Measurements from ENCODE around the gene INSIG1. TPM values are rescaled to one million over a fixed set of nuclear protein-coding genes. Genes with fewer than 3 reads are reported as not detected.
A peak's percentile ranks its signal among the peaks of the same experiment; 100 is the strongest.

INSIG1 gene
- total and polyA plus RNA-seq, 2 experiments from 2014 or later: 70.3 to 131 TPM

GRCh38 chr7:155294511-155294778, 3.2 kb upstream of the INSIG1 start (continued):
- TF ChIP-seq POLR2AphosphoS5 (IDR thresholded peaks at IDR 0.05; ENCODE audit: low read depth) (no peak), CREB1 (CRISPR knock-in tag; IDR thresholded peaks at IDR 0.05; ENCODE audit: low read depth) (no peak), ZNF114 (CRISPR knock-in tag; IDR thresholded peaks at IDR 0.05) (no peak)

GRCh38 chr7:155295511-155295910, 2.2 kb upstream of the INSIG1 start:
- H3K27me3 Mint-ChIP-seq (ENCODE audit: insufficient read depth, low read depth, poor library complexity): peaks cover 3% of the 10 kb centered on the region
- no peaks in the 10 kb centered on the region; the same call in 1 of the 3 replicates for H3K9me3 Mint-ChIP-seq
- H3K9me2 ChIP-seq (ENCODE audit: insufficient read depth): 0 out of 2 replicates have a peak, but pooled peaks cover 5% of the 10 kb centered on the region
- peaks cover 26% of the 10 kb centered on the region for H3K4me1 ChIP-seq (ENCODE audit: insufficient read depth)
- H3K27ac Mint-ChIP-seq: no peak overlapping the region; the same call in 1 of the 2 replicates
- peaks cover 4% of the 10 kb centered on the region for H3K36me3 ChIP-seq (ENCODE audit: insufficient read depth)
- ATAC-seq: no peak
- H3K36me3 Mint-ChIP-seq (ENCODE audit: low read depth): peaks cover 20% of the 10 kb centered on the region
- H3F3A ChIP-seq (replicated peaks; ENCODE audit: low read depth): no peaks in the 10 kb centered on the region
- H3K4me3 ChIP-seq: no peak overlapping the region
- TF ChIP-seq REST (IDR thresholded peaks at IDR 0.05; ENCODE audit: unreplicated experiment) (no peak), JUNB (IDR thresholded peaks at IDR 0.05; ENCODE audit: unreplicated experiment) (no peak), ZNF462 (CRISPR knock-in tag; IDR thresholded peaks at IDR 0.05) (no peak), ZNF331 (CRISPR knock-in tag; IDR thresholded peaks at IDR 0.05; ENCODE audit: low read depth) (no peak), EZH2 (IDR thresholded peaks at IDR 0.05; ENCODE audit: low read depth, unreplicated experiment) (no peak), POLR2AphosphoS5 (IDR thresholded peaks at IDR 0.05; ENCODE audit: low read depth) (no peak), ETS1 (IDR thresholded peaks at IDR 0.05) (no peak), CREB1 (CRISPR knock-in tag; IDR thresholded peaks at IDR 0.05; ENCODE audit: low read depth) (no peak), ZNF114 (CRISPR knock-in tag; IDR thresholded peaks at IDR 0.05) (no peak), EZH2phosphoT487 (IDR thresholded peaks at IDR 0.05; ENCODE audit: unreplicated experiment) (no peak), STAT1 (IDR thresholded peaks at IDR 0.05; ENCODE audit: unreplicated experiment) (no peak), CTCF (conservative IDR thresholded peaks at IDR 0.05; ENCODE audit: low read depth in 2 of 2) (no peak), NANOG (IDR thresholded peaks at IDR 0.05; ENCODE audit: borderline replicate concordance) (no peak)
- H3K4me3 Mint-ChIP-seq: peak overlapping the region; percentile 36; the same call in 1 of the 3 replicates
- no peak overlapping the region for H2AFZ ChIP-seq
- H3K4me1 Mint-ChIP-seq: peaks cover 25% of the 10 kb centered on the region
- H3K4me2 ChIP-seq: peak overlapping the region; percentile 83
- no peak for DNase-seq (ENCODE audit: low spot score)
- peaks cover 14% of the 10 kb centered on the region for H4K20me1 ChIP-seq (replicated peaks; ENCODE audit: insufficient read depth)
- peaks cover 25% of the 10 kb centered on the region for H3K79me2 ChIP-seq (replicated peaks; ENCODE audit: insufficient read depth)
- no peak overlapping the region for H3K27ac ChIP-seq (ENCODE audit: low read depth)
- no peaks in the 10 kb centered on the region for H3K27me3 ChIP-seq (ENCODE audit: insufficient read depth)

Measured in GM23338 (cell line).